Epithelial cell of proximal tubule (primary cell): ENCODE results near the gene SAPCD1. TPM values are rescaled to one million over a fixed set of nuclear protein-coding genes. Genes with fewer than 3 reads are reported as not detected.
"Not testable (repeated sequence)": the region's sequence is repeated elsewhere in the genome, so short reads cannot be mapped to it uniquely, and the experiment has no call there.

Source experiments
- DNase-seq: peaks from one replicate; pipeline ENCODE4 v3.0.0-alpha.2; 2011; ENCODE audit warnings: low read depth
- H3K4me3 ChIP-seq: 2 replicates; pipeline ENCODE4 v1.5.1; 2011; ENCODE audit warnings: low read depth, mild to moderate bottlenecking, low read length
- total RNA-seq: library from RNA; depleted of rRNA; stranded (reverse); fragments of >200 nt; gene quantifications from 2 replicates; pipeline ENCODE4 v1.2.3, GENCODE V29; 2015
- TF ChIP-seq, protein P1 (sequence below): conservative IDR thresholded peaks from 2 replicates; pipeline ENCODE4 v1.5.1; 2012; ENCODE audit warnings: low read depth, mild to moderate bottlenecking, low read length

The SAPCD1 gene
- total RNA-seq, 1 donor from 2014 or later = 4.4 TPM

DNA sequence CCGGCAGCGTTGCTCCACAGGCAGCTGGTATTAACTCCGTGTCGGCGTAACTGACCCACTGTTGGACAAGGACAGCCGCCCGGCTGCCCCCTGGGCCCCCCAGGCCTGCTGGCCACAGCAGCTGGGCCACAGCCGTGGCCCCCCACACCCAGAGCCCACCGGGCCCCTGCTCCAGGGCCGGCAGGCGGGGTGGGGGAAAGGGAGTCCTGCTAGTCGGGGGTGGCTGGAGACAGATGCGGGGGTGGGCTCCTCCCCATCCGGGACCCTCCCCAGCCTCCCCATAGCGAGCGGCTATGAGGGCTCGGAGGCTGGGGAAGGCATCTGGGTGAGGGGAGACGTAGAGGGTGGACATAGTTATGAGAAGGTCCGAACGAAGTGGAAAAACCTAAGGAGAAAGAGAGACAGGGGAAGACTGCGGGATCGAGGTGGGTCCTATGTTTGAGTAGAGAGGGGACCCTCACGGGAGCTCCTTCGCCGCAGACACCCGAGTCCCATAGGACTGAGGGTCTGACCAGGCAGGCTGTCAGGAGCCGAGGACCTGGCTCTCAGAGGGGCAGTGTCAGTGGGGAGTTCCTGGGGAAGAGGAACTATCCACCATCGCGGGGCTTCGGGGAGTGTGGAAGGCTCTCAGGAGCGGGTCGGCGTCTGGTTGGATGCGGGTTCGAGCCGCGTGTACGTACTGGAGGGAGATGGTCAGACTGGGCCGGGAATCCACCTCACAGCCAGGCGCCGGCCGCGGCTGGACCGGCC, 32.6 kb downstream of the SAPCD1 start:
- no peak for DNase-seq

DNA sequence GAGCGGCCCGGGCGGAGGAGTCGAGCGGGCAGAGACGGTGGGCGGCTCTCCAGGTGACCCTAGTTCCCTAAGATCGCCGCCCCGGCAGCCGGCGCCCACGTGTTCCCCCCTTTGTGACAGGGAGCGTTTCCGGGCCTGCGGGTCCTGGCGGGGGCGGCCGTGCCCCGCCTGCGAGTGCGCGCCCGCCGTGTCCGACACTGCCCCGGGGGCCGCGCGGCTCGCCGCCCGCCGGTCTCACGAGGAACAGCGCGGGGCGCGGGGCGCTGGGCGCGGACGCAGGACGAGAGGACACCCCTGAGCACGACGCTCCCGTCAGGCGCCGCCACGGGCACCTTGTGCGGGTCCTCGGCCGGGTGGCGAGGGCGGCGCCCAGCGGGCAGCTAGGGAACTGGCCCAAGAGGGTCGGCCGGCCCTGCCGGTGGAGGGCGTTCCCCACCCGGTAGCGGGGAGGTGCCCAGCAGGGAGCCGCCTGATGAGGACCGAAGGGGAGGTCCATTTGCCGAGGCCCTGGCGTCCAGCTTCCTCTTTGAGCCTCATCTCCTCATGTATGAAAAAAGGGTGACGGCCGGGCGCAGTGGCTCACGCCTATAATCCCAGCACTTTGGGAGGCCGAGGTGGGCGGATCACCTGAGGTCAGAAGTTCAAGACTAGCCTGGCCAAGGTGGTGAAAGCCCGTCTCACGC, 33.3 kb downstream of the SAPCD1 start, which contains the start of gene VARS1:
TSS of gene VARS1 (minus strand) at position 137 of the 683 bp plus-strand sequence. CDS start 535 bp downstream, outside the sequence.
- TF ChIP-seq, protein P1, sequence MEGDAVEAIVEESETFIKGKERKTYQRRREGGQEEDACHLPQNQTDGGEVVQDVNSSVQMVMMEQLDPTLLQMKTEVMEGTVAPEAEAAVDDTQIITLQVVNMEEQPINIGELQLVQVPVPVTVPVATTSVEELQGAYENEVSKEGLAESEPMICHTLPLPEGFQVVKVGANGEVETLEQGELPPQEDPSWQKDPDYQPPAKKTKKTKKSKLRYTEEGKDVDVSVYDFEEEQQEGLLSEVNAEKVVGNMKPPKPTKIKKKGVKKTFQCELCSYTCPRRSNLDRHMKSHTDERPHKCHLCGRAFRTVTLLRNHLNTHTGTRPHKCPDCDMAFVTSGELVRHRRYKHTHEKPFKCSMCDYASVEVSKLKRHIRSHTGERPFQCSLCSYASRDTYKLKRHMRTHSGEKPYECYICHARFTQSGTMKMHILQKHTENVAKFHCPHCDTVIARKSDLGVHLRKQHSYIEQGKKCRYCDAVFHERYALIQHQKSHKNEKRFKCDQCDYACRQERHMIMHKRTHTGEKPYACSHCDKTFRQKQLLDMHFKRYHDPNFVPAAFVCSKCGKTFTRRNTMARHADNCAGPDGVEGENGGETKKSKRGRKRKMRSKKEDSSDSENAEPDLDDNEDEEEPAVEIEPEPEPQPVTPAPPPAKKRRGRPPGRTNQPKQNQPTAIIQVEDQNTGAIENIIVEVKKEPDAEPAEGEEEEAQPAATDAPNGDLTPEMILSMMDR = peak; percentile 65
- DNase-seq = no peak
- H3K4me3 ChIP-seq = peak within 1 kb of the TSS; percentile 84

More for the DNA sequence above, 32.6 kb downstream of the SAPCD1 start:
- TF ChIP-seq, protein P1 = no peak
- peak overlapping the region; percentile 84 for H3K4me3 ChIP-seq

DNA sequence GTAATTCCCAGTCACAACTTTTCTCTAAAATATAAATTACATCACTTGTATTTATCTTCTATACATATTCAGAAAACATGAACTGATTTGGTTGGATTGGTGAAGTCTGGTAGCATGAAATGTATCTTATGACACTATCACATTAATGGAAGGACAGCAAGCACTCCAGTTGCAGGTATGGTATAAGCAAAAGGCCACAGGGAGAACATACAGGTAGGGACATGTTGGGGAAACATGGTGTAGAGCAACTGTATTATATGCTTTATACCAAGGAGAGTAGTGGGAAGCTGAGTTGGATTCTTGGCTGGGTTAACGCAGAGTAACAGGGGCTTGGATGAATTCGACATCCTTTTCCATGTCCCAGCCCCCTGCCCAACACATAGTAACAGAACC, 34.5 kb downstream of the SAPCD1 start:
- TF ChIP-seq, protein P1 = no peak
- DNase-seq = no peak
- no peak overlapping the region for H3K4me3 ChIP-seq

DNA sequence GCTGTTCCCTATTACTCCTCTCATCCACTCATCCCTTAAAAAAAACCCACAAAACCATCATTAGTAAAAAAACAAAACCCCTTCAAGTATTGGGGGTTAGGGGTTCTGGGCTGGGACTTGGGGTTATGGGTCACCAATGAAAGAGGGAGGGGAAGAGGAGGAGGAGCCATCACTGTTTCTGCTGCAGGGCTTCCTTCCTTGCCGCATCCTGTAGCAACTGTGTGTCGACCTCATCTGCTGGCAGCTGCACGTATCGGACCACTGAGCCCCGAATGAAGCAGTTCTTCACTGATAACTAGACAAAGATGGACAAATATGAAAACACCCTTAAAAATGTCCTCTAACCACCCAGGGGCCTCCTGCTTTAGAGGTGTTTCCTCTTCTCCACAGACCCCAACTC, 35.1 kb downstream of the SAPCD1 start:
- H3K4me3 ChIP-seq = no peak overlapping the region
- no peak for DNase-seq
- TF ChIP-seq, protein P1 = no peak

DNA sequence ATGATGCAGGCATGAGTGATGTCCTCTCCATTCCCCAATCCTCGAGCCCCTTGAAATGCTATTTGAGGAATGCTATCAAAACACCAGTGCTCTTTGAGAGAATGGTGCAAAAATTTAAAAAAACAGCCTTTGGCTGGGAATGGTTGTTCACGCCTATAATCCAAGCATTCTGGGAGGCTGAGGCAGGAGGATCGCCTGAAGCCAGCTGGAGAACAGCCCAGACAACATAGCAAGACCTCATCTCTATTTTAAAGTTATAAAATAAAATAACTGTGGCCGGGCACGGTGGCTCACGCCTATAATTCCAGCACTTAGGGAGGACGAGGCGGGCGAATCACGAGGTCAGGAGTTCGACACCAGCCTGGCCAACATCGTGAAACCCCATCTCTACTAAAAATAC, 37.3 kb downstream of the SAPCD1 start:
- H3K4me3 ChIP-seq = no peak overlapping the region
- TF ChIP-seq, protein P1 = no peak
- DNase-seq = no peak

DNA sequence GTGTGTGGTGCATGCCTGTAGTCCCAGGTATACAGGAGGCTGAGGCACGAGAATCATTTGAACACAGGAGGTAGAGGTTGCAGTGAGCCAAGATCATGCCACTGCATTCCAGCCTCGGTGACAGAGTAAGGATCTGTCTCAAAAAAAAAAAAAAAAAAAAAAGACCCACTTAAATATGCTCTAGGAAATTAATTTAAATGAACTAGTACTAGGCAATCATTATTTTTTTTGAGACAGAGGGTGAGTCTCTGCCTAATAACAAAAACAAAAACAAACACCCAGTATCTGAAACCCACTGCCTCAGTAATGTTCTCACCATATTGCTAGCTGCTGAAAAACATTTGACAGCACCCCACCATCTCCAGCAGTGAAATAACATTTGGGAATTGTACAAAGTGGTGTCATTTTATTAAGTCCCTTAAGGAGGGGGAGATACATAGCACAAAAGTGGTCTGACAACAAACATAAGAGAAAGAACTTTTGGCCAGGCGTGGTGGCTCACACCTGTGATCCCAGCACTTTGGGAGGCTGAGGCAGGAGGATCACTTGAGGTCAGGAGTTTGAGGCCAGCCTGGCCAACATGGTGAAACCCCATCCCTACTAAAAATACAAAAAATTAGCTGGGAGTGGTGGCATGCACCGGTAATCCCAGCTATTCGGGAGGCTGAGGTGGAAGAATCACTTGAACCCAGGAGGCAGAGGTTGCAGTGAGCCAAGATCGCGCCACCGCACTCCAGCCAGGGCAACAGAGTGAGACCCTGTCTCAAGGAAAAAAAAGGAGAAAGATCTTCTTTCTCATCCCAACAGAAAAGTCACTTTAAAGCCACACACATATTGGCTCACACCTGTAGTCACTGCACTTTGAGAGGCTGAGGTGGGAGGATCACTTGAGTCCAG, 38.8 kb downstream of the SAPCD1 start:
- not testable (repeated sequence) for DNase-seq, H3K4me3 ChIP-seq

DNA sequence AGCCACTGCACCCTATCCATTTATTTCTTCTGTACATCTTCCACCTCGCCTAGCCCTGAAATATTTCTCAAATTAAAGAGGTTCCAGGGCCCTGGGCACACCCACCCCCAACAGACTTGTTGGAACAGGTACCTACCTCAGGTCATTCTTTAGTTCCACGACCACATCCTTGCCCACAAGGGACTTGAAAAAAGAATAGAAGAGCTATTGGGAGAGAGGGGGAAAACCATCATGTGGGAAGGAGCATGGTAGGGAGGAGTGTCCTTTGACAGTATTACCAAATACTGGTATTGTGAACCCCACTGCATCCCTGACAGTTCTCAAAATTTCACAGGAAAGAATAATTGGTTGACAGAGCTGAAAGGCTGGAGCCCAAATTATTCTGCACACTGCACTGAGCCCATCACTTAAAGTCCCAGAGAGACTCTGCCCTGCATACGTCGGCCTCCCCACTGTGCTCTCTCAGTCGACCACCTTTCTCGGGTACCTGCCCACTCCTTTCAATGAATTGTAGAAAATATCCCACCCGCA, 43.5 kb downstream of the SAPCD1 start:
- no peak for DNase-seq
- peak overlapping the region; percentile 78 for H3K4me3 ChIP-seq
- TF ChIP-seq, protein P1 = no peak
